B cell (primary cell): ENCODE measurements around the gene RAB11FIP3. TPM values are rescaled to one million over a fixed set of nuclear protein-coding genes. Genes with fewer than 3 reads are reported as not detected.
"Not testable (repeated sequence)": the region's sequence is repeated elsewhere in the genome, so short reads cannot be mapped to it uniquely, and the experiment has no call there.

Experiments
- ATAC-seq: fragments of 200-7000 bp; cut with Tn5 transposase; one replicate; pipeline ENCODE4 v1.10.0; 2021; ENCODE audit warnings: low read depth, mild to moderate bottlenecking, moderate number of reproducible peaks, moderate library complexity
- CTCF ChIA-PET: fragments of 350-600 bp; sonication (Branson Sonifier 250); formaldehyde crosslinking; loops from one replicate; lab custom pipeline; 2021; ENCODE audit warnings: antibody characterized with exemption, inconsistent platforms; lab: Charles Lee
- POLR2A ChIA-PET: fragments of 350-600 bp; sonication (Branson Sonifier 250); formaldehyde crosslinking; loops from one replicate; lab custom pipeline; 2021; ENCODE audit warnings: antibody characterized with exemption; lab: Charles Lee
- DNase-seq: peaks from one replicate; pipeline ENCODE4 v3.0.0; 2013
- H2AFZ ChIP-seq: 2 replicates; pipeline ENCODE4 v1.6.1; 2012; ENCODE audit warnings: mild to moderate bottlenecking, low read depth, low read length; ENCODE audit not compliant: insufficient read depth, poor library complexity, severe bottlenecking
- H3K27ac ChIP-seq, 2 donors: 1 replicate in 1 of 2; 2 replicates in 1 of 2; pipeline ENCODE4 v1.5.1; 2012 to 2013; ENCODE audit warnings: low read length in 2 of 2, mild to moderate bottlenecking in 2 of 2, moderate library complexity in 1 of 2
- H3K27me3 ChIP-seq, 4 experiments: fragments of 200-600 bp in 1 of 4; sonication (generic) in 1 of 4; replicated peaks in 1 of 4; 1 replicate in 2 of 4; 2 replicates in 2 of 4; pipeline versions ENCODE4 v1.6.1 to v1.7.0; 2013 to 2016; ENCODE audit warnings: low read length in 3 of 4, mild to moderate bottlenecking in 2 of 4, mixed read lengths in 1 of 4, moderate library complexity in 1 of 4; ENCODE audit not compliant: insufficient read depth in 4 of 4, control insufficient read depth in 3 of 4; ENCODE audit errors: control extremely low read depth in 1 of 4
- H3K36me3 ChIP-seq, 2 experiments: replicated peaks in 1 of 2; 1 replicate in 1 of 2; 2 replicates in 1 of 2; pipeline versions ENCODE4 v1.6.1 to v1.7.1; 2013; ENCODE audit warnings: low read length in 1 of 2; ENCODE audit not compliant: insufficient read depth in 2 of 2, control insufficient read depth in 1 of 2; ENCODE audit errors: control extremely low read depth in 1 of 2, extremely low read depth in 1 of 2
- H3K4me1 ChIP-seq, 2 donors: fragments of 200-600 bp in 1 of 2; sonication (generic) in 1 of 2; 1 replicate in 1 of 2; 2 replicates in 1 of 2; pipeline versions ENCODE4 v1.5.1 to v1.6.1; 2013 to 2017; ENCODE audit warnings: low read length in 2 of 2; ENCODE audit not compliant: control insufficient read depth in 2 of 2, insufficient read depth in 2 of 2
- H3K4me2 ChIP-seq: replicated peaks from 2 replicates; pipeline ENCODE3; 2012; ENCODE audit warnings: mild to moderate bottlenecking, low read depth, low read length; ENCODE audit not compliant: poor library complexity, severe bottlenecking
- H3K4me3 ChIP-seq, 5 experiments: fragments of 200-600 bp in 1 of 5; sonication (generic) in 1 of 5; 1 replicate in 3 of 5; 2 replicates in 2 of 5; pipeline versions ENCODE4 v1.5.1 to v1.7.0; 2011 to 2016; ENCODE audit warnings: low read length in 4 of 5, mild to moderate bottlenecking in 4 of 5, low read depth in 2 of 5, control low read depth in 1 of 5, moderate library complexity in 1 of 5; ENCODE audit not compliant: insufficient read depth in 1 of 5; ENCODE audit errors: control extremely low read depth in 1 of 5, extremely low read depth in 1 of 5
- H3K79me2 ChIP-seq: fragments of 200-600 bp; sonication (generic); one replicate; pipeline ENCODE4 v1.6.0; 2016; ENCODE audit warnings: low read length; ENCODE audit not compliant: control insufficient read depth, insufficient read depth
- H3K9ac ChIP-seq: fragments of 200-600 bp; sonication (generic); 2 replicates; pipeline ENCODE4 v1.6.1; 2017; ENCODE audit warnings: mild to moderate bottlenecking, low read length, moderate library complexity
- H3K9me3 ChIP-seq, 3 donors: one replicate each; pipeline versions ENCODE4 v1.6.1 to v1.7.1; 2013; ENCODE audit warnings: low read length in 2 of 3; ENCODE audit not compliant: control insufficient read depth in 2 of 3, insufficient read depth in 1 of 3; ENCODE audit errors: control extremely low read depth in 1 of 3
- H4K20me1 ChIP-seq: 2 replicates; pipeline ENCODE4 v1.6.0; 2012; ENCODE audit warnings: mild to moderate bottlenecking, low read length; ENCODE audit not compliant: insufficient read depth, control insufficient read depth, poor library complexity, severe bottlenecking
- H3K27ac Mint-ChIP-seq: one replicate; pipeline ENCODE4 v1.8.0; 2021; ENCODE audit warnings: mixed read lengths
- H3K27me3 Mint-ChIP-seq: one replicate; pipeline ENCODE4 v1.8.0; 2021; ENCODE audit warnings: mixed read lengths
- H3K4me1 Mint-ChIP-seq: one replicate; pipeline ENCODE4 v1.8.0; 2021; ENCODE audit warnings: mixed read lengths
- H3K4me3 Mint-ChIP-seq: one replicate; pipeline ENCODE4 v1.8.0; 2021; ENCODE audit warnings: mixed read lengths
- H3K9me3 Mint-ChIP-seq: one replicate; pipeline ENCODE4 v1.8.0; 2022; ENCODE audit warnings: mixed read lengths; ENCODE audit not compliant: insufficient read depth
- CTCF ChIP-seq: fragments of 200-600 bp; IDR thresholded peaks from one replicate; pipeline ENCODE4 v1.8.0; 2022; ENCODE audit warnings: antibody characterized with exemption, mild to moderate bottlenecking
- WGBS: methylation state at CpG from one replicate; pipeline ENCODE4 v1.1.5; 2013; ENCODE audit warnings: missing lambda C conversion rate; ENCODE audit not compliant: insufficient coverage; 5-methylcytosine and 5-hydroxymethylcytosine counted together
- intact Hi-C: fragments of 100-400 bp; cut with micrococcal nuclease; formaldehyde crosslinking; loops from one replicate; pipeline ENCODE4 v1.10.0; 2022
- polyA plus RNA-seq: library from polyadenylated mRNA; depleted of rRNA; stranded (reverse); fragments of >200 nt; gene quantifications from 2 replicates; pipeline ENCODE4 v1.2.3, GENCODE V29; 2012
- total RNA-seq, 2 donors: library from RNA; stranded (reverse); fragments of 120-200 nt in 1 of 2; gene quantifications; 1 replicate in 1 of 2; 2 replicates in 1 of 2; pipeline versions ENCODE4 v1.2.3 to v1.2.4, GENCODE V29; 2013 to 2022

The RAB11FIP3 gene
- total and polyA plus RNA-seq, 2 donors (not counting 1 experiment from before 2014, with no cell fraction given) = 24.3 to 57.2 TPM

DNA sequence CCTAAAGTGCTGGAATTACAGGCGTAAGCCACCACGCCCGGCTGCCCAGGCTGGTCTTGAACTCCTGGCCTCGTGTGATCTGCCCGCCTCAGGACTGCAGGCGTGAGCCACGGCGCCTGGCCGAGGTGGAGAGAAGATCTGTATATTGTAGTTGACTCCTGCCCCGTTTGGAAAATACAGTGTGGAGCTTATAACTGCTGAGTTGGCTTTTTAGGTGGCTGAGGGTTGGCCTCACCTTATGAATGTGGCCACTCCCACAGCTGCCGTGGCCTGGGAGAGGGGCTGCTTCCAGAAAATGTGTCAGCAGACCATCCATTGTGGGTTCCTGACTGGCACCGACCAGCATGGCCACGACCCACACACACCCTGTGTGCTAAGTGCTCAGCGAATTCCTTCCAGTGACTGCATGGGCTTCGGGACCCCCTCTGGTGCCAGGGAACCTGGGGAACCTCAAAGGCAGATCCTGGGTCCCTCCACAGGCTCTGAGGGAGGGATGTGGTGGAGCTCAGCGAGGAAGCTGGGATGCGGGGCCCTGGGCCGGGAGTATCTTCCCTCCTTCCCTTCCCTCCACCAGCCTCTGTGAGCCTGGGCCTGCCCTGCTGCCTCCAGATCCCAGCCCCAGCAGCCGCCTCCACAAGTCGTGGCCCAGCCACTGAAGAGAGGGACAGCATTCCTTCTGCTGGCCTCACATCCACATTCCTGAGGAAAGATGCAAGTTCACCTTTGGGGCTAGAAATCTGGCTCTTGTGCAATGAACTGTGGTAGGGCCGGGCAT, 10.9 kb upstream of the RAB11FIP3 start:
- no peak overlapping the region for H2AFZ ChIP-seq
- DNase-seq = no peak
- no peaks in the 10 kb centered on the region for H3K36me3 ChIP-seq
- no peaks in the 10 kb centered on the region for H3K4me1 Mint-ChIP-seq
- no peaks in the 10 kb centered on the region for H3K27me3 Mint-ChIP-seq
- H3K27ac Mint-ChIP-seq = no peak overlapping the region
- 93% methylated on average over 19 of the region's 21 CpGs for WGBS
- ChIA-PET POLR2A (no interaction called here), CTCF (no interaction called here)
- H3K4me1 ChIP-seq = no peaks in the 10 kb centered on the region
- no peak for TF ChIP-seq CTCF
- no peak for ATAC-seq
- intact Hi-C loops = no loop called here
- no peaks in the 10 kb centered on the region for H4K20me1 ChIP-seq
- no peak overlapping the region for H3K4me2 ChIP-seq
- no peak overlapping the region for H3K4me3 ChIP-seq
- H3K9me3 ChIP-seq = no peaks in the 10 kb centered on the region
- no peak overlapping the region for H3K4me3 Mint-ChIP-seq
- H3K9ac ChIP-seq = no peak overlapping the region
- no peaks in the 10 kb centered on the region for H3K79me2 ChIP-seq
- no peaks in the 10 kb centered on the region for H3K27me3 ChIP-seq
- H3K27ac ChIP-seq = no peak overlapping the region
- H3K9me3 Mint-ChIP-seq = no peaks in the 10 kb centered on the region

- H3K79me2 ChIP-seq, H3K9me3 Mint-ChIP-seq, H4K20me1 ChIP-seq, H3K27me3 ChIP-seq, H3K9me3 ChIP-seq, H3K27me3 Mint-ChIP-seq, H3K36me3 ChIP-seq, H2AFZ ChIP-seq, ATAC-seq, H3K4me2 ChIP-seq, DNase-seq, H3K9ac ChIP-seq, H3K27ac ChIP-seq, H3K4me1 ChIP-seq, H3K27ac Mint-ChIP-seq, H3K4me3 ChIP-seq, H3K4me1 Mint-ChIP-seq, intact Hi-C loops, H3K4me3 Mint-ChIP-seq: not testable (repeated sequence)
- CTCF ChIA-PET = interaction anchor here (0.6 kb wide), 1 partner anchor 290 kb away, joined by 4 read pairs; no protein-coding TSS in a partner anchor
- WGBS = 100% methylated on average over 1 of the region's 3 CpGs
- POLR2A ChIA-PET = interaction anchor here (0.6 kb wide), 1 partner anchor 132 kb away, joined by 3 read pairs; the partner anchor contains the start of gene PDIA2
Measured at GRCh38 chr16:415170-415498, 10.3 kb upstream of the RAB11FIP3 start.

DNA sequence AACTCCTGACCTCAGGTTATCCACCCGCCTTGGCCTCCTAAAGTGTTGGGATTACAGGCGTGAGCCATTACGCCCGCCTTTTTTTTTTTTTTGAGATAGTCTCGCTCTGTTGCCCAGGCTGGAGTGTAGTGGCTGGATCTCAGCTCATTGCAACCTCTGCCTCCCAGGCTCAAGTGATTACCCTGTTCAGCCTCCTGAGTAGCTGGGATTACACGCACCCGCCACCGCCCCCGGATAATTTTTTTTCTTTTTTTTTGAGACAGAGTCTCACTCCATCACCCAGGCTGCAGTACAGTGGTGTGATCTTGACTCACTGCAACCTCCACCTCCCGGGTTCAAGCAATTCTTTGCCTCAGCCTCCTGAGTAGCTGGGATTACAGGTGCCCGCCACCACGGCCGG, 3.3 kb upstream of the RAB11FIP3 start:
- H4K20me1 ChIP-seq, intact Hi-C loops, H2AFZ ChIP-seq, H3K27ac Mint-ChIP-seq, H3K79me2 ChIP-seq, H3K36me3 ChIP-seq, ATAC-seq, H3K4me3 ChIP-seq, H3K4me3 Mint-ChIP-seq, DNase-seq, H3K27me3 Mint-ChIP-seq, H3K27ac ChIP-seq, H3K9me3 ChIP-seq, H3K9ac ChIP-seq, H3K9me3 Mint-ChIP-seq, H3K4me2 ChIP-seq: not testable (repeated sequence)
- 97% methylated on average over 7 of the region's 13 CpGs for WGBS
- H3K27me3 ChIP-seq = peaks cover 0 to 14% (median 2%) of the 10 kb centered on the region in 4 experiments
- H3K4me1 ChIP-seq = peaks cover 14 to 19% of the 10 kb centered on the region in 2 donors
- H3K4me1 Mint-ChIP-seq = peaks cover 13% of the 10 kb centered on the region
- CTCF ChIA-PET = interaction anchor here (0.6 to 1.1 kb wide), 3 partner anchors 11 to 290 kb away, joined by 3 read pairs; no protein-coding TSS in a partner anchor
- POLR2A ChIA-PET = interaction anchor here (0.7 kb wide), 3 partner anchors 13 to 42 kb away, joined by 4 to 6 read pairs (median 4); no protein-coding TSS in a partner anchor
